ENCODE results near the gene GPR89B.
A peak's percentile ranks its signal among the peaks of the same experiment; 100 is the strongest.
"Not testable (repeated sequence)": the region's sequence is repeated elsewhere in the genome, so short reads cannot be mapped to it uniquely, and the experiment has no call there.

GPR89B gene

DNA sequence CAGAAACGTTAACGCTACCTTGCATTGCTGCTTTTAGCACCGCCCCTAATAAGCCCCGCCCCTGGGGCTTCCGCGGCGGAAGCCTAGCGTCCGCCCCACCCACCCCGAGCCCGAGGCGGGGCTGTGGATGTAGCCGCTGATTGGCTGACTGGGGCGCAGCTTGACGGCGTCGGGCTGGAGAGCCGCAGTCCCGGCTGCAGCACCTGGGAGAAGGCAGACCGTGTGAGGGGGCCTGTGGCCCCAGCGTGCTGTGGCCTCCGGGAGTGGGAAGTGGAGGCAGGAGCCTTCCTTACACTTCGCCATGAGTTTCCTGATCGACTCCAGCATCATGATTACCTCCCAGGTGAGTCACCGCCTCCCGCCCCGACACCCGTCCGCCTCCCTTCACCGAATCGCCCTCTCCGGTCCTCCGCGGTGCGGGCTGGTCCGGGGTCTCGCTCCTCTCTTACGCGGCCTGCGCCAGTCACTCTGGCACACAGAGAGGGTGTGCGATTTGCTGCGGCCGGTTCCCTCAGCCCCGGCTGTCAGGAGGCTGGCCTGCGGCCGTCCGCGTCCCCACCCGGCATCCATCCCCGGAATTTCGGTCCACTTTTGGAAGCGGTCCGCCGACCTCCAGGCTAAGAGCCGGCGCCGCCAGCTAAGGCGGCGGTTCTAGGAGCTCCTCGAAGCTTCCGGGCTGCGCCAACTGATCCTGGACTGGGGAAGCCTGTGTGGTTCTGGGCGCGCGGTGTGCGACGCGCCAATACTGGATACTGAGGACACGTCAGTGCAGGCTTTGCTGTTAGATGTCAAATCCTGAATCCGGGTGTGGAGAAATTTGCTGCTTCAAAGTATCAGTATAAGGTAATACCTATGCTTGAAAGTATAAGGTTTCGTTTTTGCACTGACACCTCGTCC lies at the start of gene GPR89B:
Gene GPR89B (plus strand): TSS at position 185 of the 897 bp plus-strand sequence. CDS start 117 bp downstream, at position 302.
- peak; percentile 91 for DNase-seq (ENCODE audit: low read depth)

GRCh38 chr1:147879911-147880310 lies 48.3 kb upstream of the GPR89B start:
- DNase-seq (ENCODE audit: low read depth): no peak

GRCh38 chr1:147882535-147882934 lies 45.7 kb upstream of the GPR89B start:
- no peak for DNase-seq (ENCODE audit: low read depth)

DNA sequence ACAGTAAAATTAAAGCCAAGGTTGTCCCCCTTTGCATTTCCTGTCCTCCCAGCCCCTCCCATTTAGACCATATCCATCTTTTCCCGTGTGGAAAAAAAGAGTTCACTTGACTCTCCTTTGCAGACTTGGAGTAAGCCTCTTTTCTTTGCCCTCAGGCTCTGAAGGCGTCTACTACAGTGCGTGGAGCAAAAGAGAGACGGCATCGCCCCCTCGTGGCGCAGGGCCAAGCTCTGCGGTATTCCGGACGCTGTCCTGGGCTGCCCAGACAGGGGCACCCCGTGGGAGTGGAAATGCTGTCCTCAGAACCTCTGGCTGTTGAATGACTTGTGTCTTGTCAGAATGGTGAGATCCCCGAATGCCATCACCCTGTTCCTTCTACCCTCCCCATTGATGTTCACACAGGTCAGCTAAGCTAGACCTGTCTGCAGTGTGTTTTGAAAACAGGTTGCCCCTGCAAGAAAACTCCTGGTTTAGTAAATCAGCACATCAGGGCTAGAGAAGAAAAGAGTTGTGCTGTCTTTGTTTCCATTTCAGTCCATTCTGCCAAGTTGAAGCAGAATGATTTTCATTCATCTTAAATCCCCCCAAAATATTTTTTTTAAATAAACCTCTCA lies 37.9 kb upstream of the GPR89B start:
- DNase-seq (ENCODE audit: low read depth): peak; percentile 37

DNA sequence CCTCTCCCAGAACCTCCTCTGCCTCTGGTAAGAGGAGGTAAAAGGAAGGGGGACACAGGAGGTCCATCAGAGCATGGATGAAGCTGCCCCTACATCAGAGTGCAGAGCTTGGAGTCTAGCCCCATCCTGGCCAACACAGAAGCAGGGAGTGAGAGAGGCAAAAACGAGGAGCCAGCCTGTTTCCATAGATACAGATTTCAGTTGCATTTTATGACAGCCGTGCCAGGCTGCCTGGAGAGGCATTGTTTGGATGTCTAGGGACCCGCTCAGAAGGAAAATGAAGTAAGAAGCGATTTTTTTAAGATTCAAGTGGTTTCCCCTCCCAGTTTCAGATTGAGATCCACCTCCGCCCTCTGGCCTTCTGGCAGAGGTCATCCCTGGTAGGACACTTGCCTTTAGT lies 37.1 kb upstream of the GPR89B start:
- no peak for DNase-seq (ENCODE audit: low read depth)

- no peak for DNase-seq (ENCODE audit: low read depth)
Observed at GRCh38 chr1:147892216-147892615, 36.0 kb upstream of the GPR89B start.

DNA sequence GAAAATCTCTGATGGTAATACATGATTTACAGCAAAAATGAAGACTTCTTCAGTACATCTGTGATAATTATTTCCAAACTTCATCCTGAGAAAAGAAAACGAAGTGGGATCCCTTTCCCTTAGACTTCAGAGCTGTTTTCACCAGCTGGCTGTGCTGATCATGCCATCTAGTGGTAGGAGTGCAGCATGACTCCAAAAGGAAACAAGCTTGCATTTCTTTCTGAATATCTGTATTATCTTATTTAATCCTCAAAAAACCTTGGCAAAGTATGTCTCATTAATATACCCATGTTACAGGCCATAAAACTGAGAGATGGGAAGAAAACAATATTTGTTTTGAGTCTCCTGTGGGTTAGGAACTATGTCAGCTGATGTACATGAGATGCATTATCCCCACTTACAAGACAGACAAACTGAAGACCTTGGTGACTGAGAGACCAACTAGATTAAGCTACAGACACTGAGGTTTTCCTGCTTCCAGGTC lies 35.4 kb upstream of the GPR89B start:
- no peak for DNase-seq (ENCODE audit: low read depth)

- no peak for DNase-seq (ENCODE audit: low read depth)
Observed at GRCh38 chr1:147895123-147895522, 33.1 kb upstream of the GPR89B start.

DNA sequence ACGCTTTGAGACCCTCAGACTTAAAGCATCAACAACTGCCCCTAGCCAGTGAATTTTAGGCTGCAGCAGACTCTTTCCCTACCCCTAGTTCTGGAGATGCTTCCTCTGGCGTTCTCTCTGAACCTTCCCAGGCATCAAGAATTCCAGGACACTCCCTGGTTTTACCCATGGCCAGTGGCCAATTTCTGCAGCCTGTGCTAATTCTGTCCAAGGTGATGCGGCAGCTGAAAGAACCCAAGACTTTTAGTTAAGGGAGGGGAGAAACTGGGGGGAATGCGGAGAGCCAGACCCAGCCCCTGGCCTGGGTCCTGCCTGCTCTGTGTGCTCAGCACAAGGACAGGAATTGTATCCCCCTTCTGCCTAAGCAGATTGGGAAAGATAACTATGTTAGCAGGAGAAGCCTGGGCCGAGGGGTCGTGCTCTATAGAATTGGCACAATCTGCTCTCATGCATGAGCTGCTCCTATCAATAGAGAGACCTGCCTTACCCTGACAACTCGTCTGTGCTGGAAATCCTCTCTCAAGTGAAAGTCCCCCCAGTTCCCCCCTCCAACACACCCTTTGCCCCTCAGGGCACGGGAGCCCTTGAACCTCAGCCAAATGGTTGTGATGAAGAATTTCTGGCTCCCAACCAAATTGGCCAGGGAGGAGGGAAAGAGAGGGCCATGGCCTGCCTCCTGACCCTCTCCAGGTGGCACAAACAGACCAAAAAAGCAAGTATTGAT lies 31.0 kb upstream of the GPR89B start:
- DNase-seq (ENCODE audit: low read depth): no peak

DNA sequence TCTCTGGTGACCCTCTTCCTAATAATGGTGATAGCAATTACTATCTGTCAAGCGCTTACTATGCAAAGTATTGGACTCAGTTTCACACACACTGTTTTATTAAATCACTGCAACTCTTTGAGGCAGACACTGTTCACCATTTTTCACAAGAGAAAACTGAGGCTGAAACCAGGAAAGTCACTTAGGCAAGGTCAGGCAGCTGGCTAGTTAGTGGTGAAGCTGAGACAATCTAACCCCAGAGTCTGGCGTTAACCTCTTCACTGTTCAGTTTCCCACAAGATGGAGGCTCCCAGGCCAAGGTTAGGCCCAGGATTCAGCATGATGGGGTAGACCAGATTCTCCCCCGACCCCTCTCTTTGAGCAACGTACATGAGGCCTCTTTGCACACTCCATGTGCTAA lies 30.4 kb upstream of the GPR89B start:
- no peak for DNase-seq (ENCODE audit: low read depth)

GRCh38 chr1:147902253-147902845 lies 25.9 kb upstream of the GPR89B start, which contains the start of gene GJA8:
Gene GJA8 (plus strand): TSS chr1:147902795. CDS start chr1:147907956, 5,161 bp downstream.
- no peak for DNase-seq (ENCODE audit: low read depth)

GRCh38 chr1:147904726-147905125 lies 23.5 kb upstream of the GPR89B start:
- DNase-seq (ENCODE audit: low read depth): no peak

DNA sequence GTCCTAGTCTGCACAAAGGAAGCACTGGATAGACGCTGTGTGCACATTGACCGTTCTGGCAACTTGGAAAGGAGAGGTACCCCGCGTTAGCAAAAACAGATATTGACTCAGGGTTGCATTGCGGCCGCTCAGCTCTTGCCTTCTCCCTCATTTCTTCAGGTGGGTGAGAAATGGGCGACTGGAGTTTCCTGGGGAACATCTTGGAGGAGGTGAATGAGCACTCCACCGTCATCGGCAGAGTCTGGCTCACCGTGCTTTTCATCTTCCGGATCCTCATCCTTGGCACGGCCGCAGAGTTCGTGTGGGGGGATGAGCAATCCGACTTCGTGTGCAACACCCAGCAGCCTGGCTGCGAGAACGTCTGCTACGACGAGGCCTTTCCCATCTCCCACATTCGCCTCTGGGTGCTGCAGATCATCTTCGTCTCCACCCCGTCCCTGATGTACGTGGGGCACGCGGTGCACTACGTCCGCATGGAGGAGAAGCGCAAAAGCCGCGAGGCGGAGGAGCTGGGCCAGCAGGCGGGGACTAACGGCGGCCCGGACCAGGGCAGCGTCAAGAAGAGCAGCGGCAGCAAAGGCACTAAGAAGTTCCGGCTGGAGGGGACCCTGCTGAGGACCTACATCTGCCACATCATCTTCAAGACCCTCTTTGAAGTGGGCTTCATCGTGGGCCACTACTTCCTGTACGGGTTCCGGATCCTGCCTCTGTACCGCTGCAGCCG lies 20.3 kb upstream of the GPR89B start:
- DNase-seq (ENCODE audit: low read depth): no peak

GRCh38 chr1:147912553-147912952 lies 15.7 kb upstream of the GPR89B start:
- no peak for DNase-seq (ENCODE audit: low read depth)

- no peak for DNase-seq (ENCODE audit: low read depth)
Observed at GRCh38 chr1:147913362-147913942, 14.8 kb upstream of the GPR89B start.

DNA sequence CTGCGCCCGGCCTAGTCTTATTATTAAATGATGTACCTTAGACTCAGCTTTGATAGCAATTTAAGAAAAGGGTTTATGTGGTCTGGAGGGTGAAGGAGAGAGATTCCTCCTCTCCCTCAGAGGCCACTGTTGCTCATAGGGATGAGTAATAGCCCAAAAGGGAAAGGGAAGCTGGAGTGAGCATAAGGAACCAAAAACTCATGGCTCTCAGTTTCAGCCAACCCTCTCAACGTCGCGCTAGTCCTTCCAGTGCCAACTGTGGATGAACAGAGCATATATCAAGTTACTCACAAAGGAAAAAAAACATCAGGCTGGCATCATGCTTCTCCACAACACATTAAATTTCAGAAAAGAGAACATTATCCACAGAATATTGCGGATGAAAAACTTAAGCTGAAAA lies 8.3 kb upstream of the GPR89B start:
- DNase-seq (ENCODE audit: low read depth): no peak

- DNase-seq (ENCODE audit: low read depth): no peak
Observed at GRCh38 chr1:147924813-147925212, 3.4 kb upstream of the GPR89B start.

DNA sequence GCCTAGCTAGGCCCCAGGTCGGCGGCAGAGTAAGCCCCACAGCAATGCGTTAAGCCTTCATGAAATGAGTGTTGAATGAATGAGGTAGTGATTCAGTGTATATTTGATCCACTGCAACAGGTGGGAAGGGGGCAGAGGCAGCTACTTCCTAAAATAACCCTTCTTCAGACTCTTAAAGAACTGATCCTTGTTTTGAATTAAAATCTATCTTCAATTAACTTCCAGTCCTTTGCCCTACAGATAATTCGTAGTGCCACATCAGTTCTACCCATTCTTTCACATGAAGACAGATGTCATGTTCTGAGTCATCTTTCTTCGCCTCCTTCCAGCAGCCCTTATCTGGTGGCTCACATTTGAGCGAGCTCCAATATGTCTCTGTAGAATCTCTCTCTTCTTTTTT lies 1.0 kb upstream of the GPR89B start:
- not testable (repeated sequence) for DNase-seq (ENCODE audit: low read depth)

DNA sequence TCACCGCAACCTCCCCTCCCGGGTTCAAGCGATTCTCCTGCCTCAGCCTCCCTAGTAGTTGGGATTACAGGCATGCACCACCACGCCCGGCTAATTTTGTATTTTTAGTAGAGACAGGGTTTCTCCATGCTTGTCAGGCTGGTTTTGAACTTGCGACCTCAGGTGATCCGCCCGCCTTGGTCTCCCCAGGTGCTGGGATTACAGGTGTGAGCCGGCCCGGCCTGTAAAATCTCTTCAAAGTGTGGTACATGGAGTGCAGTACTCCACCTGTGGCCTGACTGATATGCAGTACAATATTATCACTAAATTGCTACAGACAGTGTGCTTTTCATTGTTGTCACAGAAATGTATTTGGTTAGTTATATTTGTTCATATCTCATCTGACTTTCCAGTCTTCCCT lies 531 bp upstream of the GPR89B start:
- not testable (repeated sequence) for DNase-seq (ENCODE audit: low read depth)

DNA sequence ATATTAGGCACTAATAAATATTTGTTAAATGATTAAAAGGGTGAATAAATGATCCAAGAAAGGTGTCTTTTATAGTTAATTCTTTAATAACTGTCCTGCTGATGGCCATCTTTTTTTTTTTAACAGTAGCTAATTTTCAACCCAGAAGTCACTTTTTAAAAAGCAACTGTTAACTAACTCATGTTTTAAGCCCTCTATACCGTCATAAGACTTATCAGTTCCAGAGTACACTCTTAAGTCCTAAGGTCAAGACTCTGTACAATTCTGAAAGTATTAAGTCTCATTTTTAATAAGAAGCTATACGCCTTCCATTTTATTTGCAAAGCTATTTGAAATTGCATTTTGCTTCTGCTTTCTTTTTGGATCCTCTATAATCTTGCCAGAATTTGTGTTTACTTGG lies 2.9 kb downstream of the GPR89B start:
- DNase-seq (ENCODE audit: low read depth): not testable (repeated sequence)

DNA sequence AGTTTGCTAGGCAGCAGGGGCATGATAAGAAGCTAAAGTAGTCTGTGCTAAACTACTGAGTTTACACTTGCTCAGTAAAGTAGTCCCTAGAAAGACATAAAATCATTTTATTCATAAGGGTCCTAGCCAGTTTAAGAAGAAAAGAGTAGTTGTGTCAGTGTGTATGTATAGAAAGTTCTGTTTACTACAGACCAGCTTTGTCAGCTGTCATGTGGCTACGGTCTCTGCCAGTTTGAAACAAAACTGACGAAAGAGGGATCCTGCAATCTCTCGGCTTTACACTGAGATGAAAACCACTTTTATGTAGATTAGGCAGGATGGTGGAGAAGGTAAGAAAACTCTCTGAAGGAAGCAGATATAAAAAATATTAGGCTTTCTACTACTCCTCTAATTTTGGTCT lies 7.1 kb downstream of the GPR89B start:
- not testable (repeated sequence) for DNase-seq (ENCODE audit: low read depth)
